Ishikawa (cell line): ENCODE measurements around the gene STX7.

Source experiments
- CEBPB ChIP-seq: IDR thresholded peaks from 2 replicates; pipeline ENCODE4 v1.6.1; 2012
- CREB1 ChIP-seq: IDR thresholded peaks from 2 replicates; pipeline ENCODE4 v1.6.1; 2012; ENCODE audit warnings: low read depth
- EGR1 ChIP-seq: IDR thresholded peaks from 2 replicates; pipeline ENCODE4 v1.6.1; 2012
- EP300 ChIP-seq: IDR thresholded peaks from 2 replicates; pipeline ENCODE4 v1.6.1; 2012; ENCODE audit warnings: borderline replicate concordance
- FOXM1 ChIP-seq: IDR thresholded peaks from 2 replicates; pipeline ENCODE4 v1.6.1; 2012; ENCODE audit warnings: low read depth, borderline replicate concordance
- NFIC ChIP-seq: IDR thresholded peaks from 2 replicates; pipeline ENCODE4 v1.6.1; 2012
- RAD21 ChIP-seq: IDR thresholded peaks from 2 replicates; pipeline ENCODE4 v1.6.1; 2012; ENCODE audit warnings: low read depth
- REST ChIP-seq: IDR thresholded peaks from 2 replicates; pipeline ENCODE4 v1.6.1; 2012; ENCODE audit warnings: low read depth, mild to moderate bottlenecking
- TAF1 ChIP-seq: IDR thresholded peaks from 2 replicates; pipeline ENCODE4 v1.6.1; 2012; ENCODE audit warnings: low read depth, mild to moderate bottlenecking
- TCF12 ChIP-seq: IDR thresholded peaks from 2 replicates; pipeline ENCODE4 v1.6.1; 2012; ENCODE audit warnings: low read depth
- TEAD4 ChIP-seq: IDR thresholded peaks from 2 replicates; pipeline ENCODE4 v1.6.1; 2012
- USF1 ChIP-seq: IDR thresholded peaks from 2 replicates; pipeline ENCODE4 v1.6.1; 2012
- YY1 ChIP-seq: IDR thresholded peaks from 2 replicates; pipeline ENCODE4 v1.6.1; 2012; ENCODE audit warnings: low read depth
- ZBTB7A ChIP-seq: IDR thresholded peaks from 2 replicates; pipeline ENCODE4 v1.6.1; 2012; ENCODE audit warnings: low read depth
- TF ChIP-seq, protein P1 (sequence below): IDR thresholded peaks from 2 replicates; pipeline ENCODE4 v1.6.1; 2012

STX7 gene

GRCh38 chr6:132418235-132418965 lies 94.5 kb downstream of the STX7 start:
- TF ChIP-seq EP300 = no peak

DNA sequence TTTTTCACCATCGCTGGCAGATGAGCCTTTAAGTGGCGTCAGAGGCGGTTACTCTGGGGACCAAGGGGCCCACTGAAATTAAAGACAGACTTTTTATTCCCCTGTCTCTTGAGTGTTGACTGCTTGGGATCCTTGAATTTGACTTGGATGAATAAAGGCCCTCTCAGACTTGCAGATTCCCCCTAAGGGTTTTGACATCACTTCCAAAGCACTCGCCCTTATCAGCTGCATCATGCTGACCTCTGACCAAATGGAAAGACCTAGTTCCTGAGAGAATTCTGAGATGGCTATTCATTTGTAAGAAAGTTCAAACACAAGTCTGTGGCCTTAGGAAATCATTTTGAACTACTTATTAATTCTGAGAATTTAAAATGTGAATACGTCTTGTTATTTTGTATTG lies 98.2 kb downstream of the STX7 start:
- no peak for TF ChIP-seq TEAD4
- TF ChIP-seq USF1 = no peak
- TF ChIP-seq, protein P1, sequence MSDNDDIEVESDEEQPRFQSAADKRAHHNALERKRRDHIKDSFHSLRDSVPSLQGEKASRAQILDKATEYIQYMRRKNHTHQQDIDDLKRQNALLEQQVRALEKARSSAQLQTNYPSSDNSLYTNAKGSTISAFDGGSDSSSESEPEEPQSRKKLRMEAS = no peak
- TF ChIP-seq FOXM1 = no peak
- TF ChIP-seq CEBPB = no peak
- TF ChIP-seq RAD21 = no peak

DNA sequence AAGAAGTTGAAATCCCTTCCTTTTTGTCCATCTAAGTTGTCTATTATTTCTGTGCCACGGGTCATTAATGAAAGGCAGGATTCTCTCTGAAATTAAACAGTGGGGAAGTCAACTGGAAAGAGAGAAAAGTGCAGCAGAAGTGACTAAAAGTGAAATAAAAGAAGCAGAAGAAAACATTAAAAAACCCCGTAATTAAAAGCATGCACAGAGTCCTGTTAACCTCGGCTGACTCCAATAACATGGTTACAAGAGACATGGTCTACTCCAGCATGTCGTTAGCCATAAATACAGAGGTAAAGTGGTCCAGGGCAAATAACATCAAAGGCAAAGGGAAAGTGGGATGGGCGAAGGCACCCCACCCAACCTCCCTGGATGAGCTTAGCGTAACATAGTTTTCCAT lies 98.6 kb downstream of the STX7 start:
- no peak for TF ChIP-seq TCF12
- no peak for TF ChIP-seq CEBPB
- TF ChIP-seq NFIC = no peak
- TF ChIP-seq FOXM1 = no peak
- TF ChIP-seq USF1 = no peak
- TF ChIP-seq, protein P1 = no peak
- TF ChIP-seq EP300 = no peak
- TF ChIP-seq RAD21 = no peak
- TF ChIP-seq ZBTB7A = no peak
- no peak for TF ChIP-seq TEAD4
- no peak for TF ChIP-seq TAF1
- no peak for TF ChIP-seq YY1
- TF ChIP-seq EGR1 = no peak
- TF ChIP-seq REST = no peak
- TF ChIP-seq CREB1 = no peak

DNA sequence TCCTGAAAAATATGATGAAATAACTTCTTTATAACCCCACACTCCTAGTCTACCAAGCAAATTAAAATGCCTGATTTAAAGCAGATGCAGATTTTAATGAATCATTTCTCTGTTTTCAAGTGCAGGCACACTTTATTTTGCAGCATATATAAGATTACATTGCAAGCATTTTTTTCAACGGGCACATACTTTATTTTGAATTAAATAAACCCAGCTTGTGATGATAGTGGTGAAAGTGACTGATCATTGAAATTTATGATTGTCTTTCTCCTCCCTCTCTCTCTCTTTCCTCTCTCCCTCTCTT lies 99.5 kb downstream of the STX7 start:
- TF ChIP-seq NFIC (no peak), RAD21 (no peak), EGR1 (no peak), ZBTB7A (no peak), TEAD4 (no peak), TCF12 (no peak), REST (no peak), USF1 (no peak), FOXM1 (no peak), CEBPB (no peak), EP300 (no peak), TAF1 (no peak), YY1 (no peak), CREB1 (no peak)
- TF ChIP-seq, protein P1 = no peak

DNA sequence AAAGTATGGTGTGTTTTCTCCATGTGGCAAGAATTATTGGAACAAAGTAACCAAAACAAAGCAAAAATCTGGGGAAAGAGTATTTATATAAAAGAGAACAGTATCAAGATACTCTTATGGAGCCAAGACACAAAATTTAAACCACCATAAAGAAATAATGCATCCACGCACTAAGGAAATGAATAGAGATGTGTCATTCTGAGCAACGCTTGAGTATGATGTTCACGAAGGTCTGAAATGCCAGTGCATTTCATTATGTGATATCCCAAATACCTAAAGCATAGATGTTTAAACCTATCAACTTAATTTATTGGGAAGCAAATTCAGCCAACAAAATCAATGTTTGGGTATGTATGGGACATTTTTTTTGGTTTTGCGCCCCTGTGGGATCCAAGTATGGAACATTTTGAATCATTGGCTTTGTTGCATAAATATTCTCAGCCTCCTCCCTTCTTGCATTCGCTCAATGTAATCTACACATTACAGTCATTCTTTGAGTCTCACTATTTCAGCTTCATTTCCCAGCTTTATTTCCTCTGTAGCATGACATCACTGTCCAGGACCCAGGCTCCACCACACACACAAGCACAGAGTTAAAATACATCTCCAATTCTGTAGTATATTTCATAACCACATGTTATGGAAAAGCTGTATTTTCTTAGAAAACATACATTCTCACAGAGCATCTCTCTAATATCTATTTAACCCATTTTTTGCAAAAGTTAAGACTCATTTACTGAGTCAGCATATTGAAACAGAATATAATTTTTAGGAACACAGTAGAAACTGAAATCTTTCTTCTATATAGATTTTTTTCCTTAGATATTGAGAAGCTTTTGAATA lies 100.0 kb downstream of the STX7 start:
- TF ChIP-seq, protein P1 = no peak
- TF ChIP-seq RAD21 = no peak
- no peak for TF ChIP-seq EGR1
- no peak for TF ChIP-seq ZBTB7A
- TF ChIP-seq REST = no peak
- no peak for TF ChIP-seq CREB1
- TF ChIP-seq YY1 = no peak
- TF ChIP-seq NFIC = no peak
